K562 (cell line): ENCODE data around the gene DLGAP3. TPM values are rescaled to one million over a fixed set of nuclear protein-coding genes. Genes with fewer than 3 reads are reported as not detected.
A peak's percentile ranks its signal among the peaks of the same experiment; 100 is the strongest.

ENCODE experiments used
- ATAC-seq: fragments of 200-7000 bp; cut with Tn5 transposase; 3 replicates; pipeline ENCODE4 v1.9.1; 2020; ENCODE audit warnings: moderate library complexity
- BruUV-seq: library from RNA; stranded (reverse); fragments of 400-500 nt; replicated peaks from 2 replicates; lab custom pipeline; 2021; lab: Mats Ljungman, UMichigan
- CTCF ChIA-PET: fragments of 300-600 bp; formaldehyde crosslinking; extraction: SDS; loops from one replicate; lab custom pipeline; 2021; ENCODE audit warnings: low intra/inter-chr PET ratio; lab: Yijun Ruan, JAX
- POLR2A ChIA-PET: fragments of 300-600, 350-650 bp; sonication (Branson Sonifier 250); formaldehyde crosslinking; extraction: SDS; loops from one replicate; lab custom pipeline; 2021; ENCODE audit warnings: antibody characterized with exemption, inconsistent platforms; lab: Yijun Ruan, JAX
- DNase-seq, 4 experiments: peaks; one replicate each; pipeline versions ENCODE4 v3.0.0 to v3.0.0-alpha.2; 2011 to 2018; ENCODE audit warnings: low spot score in 3 of 4, mixed read lengths in 3 of 4; ENCODE audit errors: extremely low read depth in 1 of 4
- FAIRE-seq: peaks from 2 replicates; lab custom pipeline; 2011; peaks lifted over from hg19 to GRCh38; lab: Jason Lieb, UNC
- H2AFZ ChIP-seq: 2 replicates; pipeline ENCODE4 v1.6.0; 2011; ENCODE audit warnings: low read depth, low read length, control low read depth, inconsistent platforms
- H3K27ac ChIP-seq: fragments of 200-600 bp; 3 replicates; pipeline ENCODE4 v1.8.0; 2011; ENCODE audit warnings: low read depth, mild to moderate bottlenecking, control low read depth, inconsistent platforms, low read length, moderate library complexity, mixed read lengths; ENCODE audit errors: extremely low read depth
- H3K27me3 ChIP-seq, 2 experiments: fragments of 300-600 bp in 1 of 2; 2 replicates in 1 of 2; 3 replicates in 1 of 2; pipeline versions ENCODE4 v1.6.0 to v1.8.0; 2011; ENCODE audit warnings: inconsistent platforms in 2 of 2, low read length in 2 of 2, mild to moderate bottlenecking in 1 of 2, mixed read lengths in 1 of 2, moderate library complexity in 1 of 2; ENCODE audit not compliant: control insufficient read depth in 2 of 2, insufficient read depth in 2 of 2
- H3K36me3 ChIP-seq: fragments of 300-600 bp; 3 replicates; pipeline ENCODE4 v1.8.0; 2011; ENCODE audit warnings: mild to moderate bottlenecking, low read length, inconsistent platforms; ENCODE audit not compliant: control insufficient read depth, insufficient read depth
- H3K4me1 ChIP-seq, 2 experiments: fragments of 200-600 bp in 1 of 2; replicated peaks in 1 of 2; 2 replicates in 1 of 2; 3 replicates in 1 of 2; pipeline versions ENCODE4 v1.5.1 to v1.8.0; 2011; ENCODE audit warnings: inconsistent platforms in 2 of 2, low read length in 2 of 2, mild to moderate bottlenecking in 1 of 2, mixed read lengths in 1 of 2, moderate library complexity in 1 of 2; ENCODE audit not compliant: control insufficient read depth in 2 of 2, insufficient read depth in 2 of 2
- H3K4me2 ChIP-seq: 2 replicates; pipeline ENCODE4 v1.6.1; 2011; ENCODE audit warnings: low read length, control low read depth, inconsistent platforms, mixed read lengths; ENCODE audit not compliant: insufficient read depth
- H3K4me3 ChIP-seq: fragments of 200-600 bp; sonication (generic), shearing (Covaris generic); 2 replicates; pipeline ENCODE4 v1.5.1; 2016; ENCODE audit warnings: control low read depth, inconsistent platforms
- H3K79me2 ChIP-seq: fragments of 200-600 bp; 3 replicates; pipeline ENCODE4 v1.8.0; 2011; ENCODE audit warnings: low read length, inconsistent platforms; ENCODE audit not compliant: control insufficient read depth, insufficient read depth
- H3K9ac ChIP-seq, 2 experiments: 2 replicates each; pipeline versions ENCODE4 v1.6.0 to v1.6.1; 2011; ENCODE audit warnings: low read depth in 2 of 2, low read length in 2 of 2, control low read depth in 1 of 2, inconsistent platforms in 1 of 2, mild to moderate bottlenecking in 1 of 2, mixed read lengths in 1 of 2; ENCODE audit not compliant: insufficient read depth in 1 of 2
- H3K9me1 ChIP-seq: one replicate; pipeline ENCODE4 v1.6.0; 2011; ENCODE audit warnings: inconsistent platforms, mild to moderate bottlenecking, low read length, moderate library complexity; ENCODE audit not compliant: control insufficient read depth, insufficient read depth
- H3K9me3 ChIP-seq: replicated peaks from 2 replicates; pipeline ENCODE4 v1.5.1; 2011; ENCODE audit warnings: low read depth, low read length, inconsistent platforms; ENCODE audit not compliant: control insufficient read depth, insufficient read depth
- H4K20me1 ChIP-seq: replicated peaks from 2 replicates; pipeline ENCODE4 v1.6.1; 2011; ENCODE audit warnings: low read length, inconsistent platforms, mixed read lengths; ENCODE audit not compliant: control insufficient read depth, insufficient read depth
- FOXJ3 ChIP-seq: sonication (generic); formaldehyde crosslinking; IDR thresholded peaks from 2 replicates; pipeline ENCODE4 v1.4.0; 2020; ENCODE audit warnings: mild to moderate bottlenecking, missing genetic modification reagents
- HNRNPLL ChIP-seq: fragments of 200-400 bp; formaldehyde crosslinking; IDR thresholded peaks from 2 replicates; pipeline ENCODE4 v1.6.1; 2017; ENCODE audit warnings: low read length, low read depth, mild to moderate bottlenecking; ENCODE audit not compliant: poor library complexity, severe bottlenecking
- NFIC ChIP-seq: fragments of 450-650 bp; IDR thresholded peaks from 2 replicates; pipeline ENCODE4 v1.6.1; 2017; ENCODE audit warnings: mild to moderate bottlenecking, inconsistent platforms
- NFIX ChIP-seq: fragments of 250-450 bp; sonication (Bioruptor Pico); IDR thresholded peaks from 2 replicates; pipeline ENCODE4 v1.4.0; 2020; ENCODE audit warnings: low read depth, mild to moderate bottlenecking, moderate library complexity
- PRPF4 ChIP-seq: fragments of 200-400 bp; formaldehyde crosslinking; IDR thresholded peaks from one replicate; pipeline ENCODE4 v1.6.1; 2017; ENCODE audit warnings: low read length, low read depth, mild to moderate bottlenecking; ENCODE audit not compliant: insufficient read depth, poor library complexity, severe bottlenecking
- PTRF ChIP-seq: fragments of 450-650 bp; IDR thresholded peaks from 2 replicates; pipeline ENCODE4 v1.6.1; 2016; ENCODE audit warnings: mild to moderate bottlenecking, missing genetic modification characterization, missing compliant biosample characterization
- USF2 ChIP-seq: sonication (generic); formaldehyde crosslinking; IDR thresholded peaks from 2 replicates; pipeline ENCODE4 v1.5.0; 2020; ENCODE audit warnings: missing genetic modification reagents
- ZBTB17 ChIP-seq: fragments of 450-650 bp; formaldehyde crosslinking; IDR thresholded peaks from 2 replicates; pipeline ENCODE4 v1.4.0; 2020; ENCODE audit warnings: mild to moderate bottlenecking
- ZBTB9 ChIP-seq: fragments of 450-650 bp; formaldehyde crosslinking; IDR thresholded peaks from 2 replicates; pipeline ENCODE4 v1.4.0; 2020; ENCODE audit warnings: mild to moderate bottlenecking, moderate library complexity
- ZNF175 ChIP-seq: fragments of 200-800 bp; sonication (Bioruptor generic); IDR thresholded peaks from 2 replicates; pipeline ENCODE4 v1.6.1; 2016; ENCODE audit warnings: low read depth, mild to moderate bottlenecking, missing genetic modification characterization, missing compliant biosample characterization
- ZNF695 ChIP-seq: fragments of 450-650 bp; formaldehyde crosslinking; IDR thresholded peaks from 2 replicates; pipeline ENCODE4 v1.4.0; 2020; ENCODE audit warnings: mild to moderate bottlenecking, moderate library complexity
- ZNF76 ChIP-seq: fragments of 250-450 bp; sonication (Bioruptor Pico); IDR thresholded peaks from 2 replicates; pipeline ENCODE4 v1.4.0; 2020; ENCODE audit warnings: mild to moderate bottlenecking, moderate library complexity, borderline replicate concordance
- WGBS: fragments of 100-300 bp; shearing (Covaris generic); methylation state at CpG from one replicate; pipeline ENCODE4 v1.1.6; 2016; ENCODE audit warnings: low coverage, mixed read lengths; ENCODE audit not compliant: insufficient coverage; ENCODE audit errors: missing lambda C conversion rate; 5-methylcytosine and 5-hydroxymethylcytosine counted together
- in situ Hi-C: fragments of 300-500 bp; cut with MboI; formaldehyde crosslinking; loops from 4 replicates; pipeline ENCODE4 v1.15.0; 2018; ENCODE audit warnings: inconsistent platforms, mixed read lengths
- intact Hi-C: fragments of 100-400 bp; cut with micrococcal nuclease; formaldehyde crosslinking; loops from 2 replicates; pipeline ENCODE4 v1.14.2; 2022
- polyA plus RNA-seq, 8 experiments: library from polyadenylated mRNA; depleted of rRNA in 4 of 8; stranded (reverse) in 5 of 8; unstranded in 3 of 8; fragments of >200 nt; fragmentation: Nextera tagmentation in 2 of 8; fragmentation: Illumina TruSeq in 1 of 8; extraction: Ambion mirVana in 2 of 8; extraction: Trizol in 1 of 8; gene quantifications; 2 replicates each; pipeline versions ENCODE4 v1.2.1 to v1.2.3, GENCODE V29; 2011 to 2014; ENCODE audit warnings: inconsistent platforms in 1 of 8, missing spikeins in 1 of 8
- total RNA-seq, 7 experiments: library from RNA; depleted of rRNA in 6 of 7; stranded (reverse); fragments of >200 nt in 6 of 7; fragmentation: Illumina TruSeq in 2 of 7; extraction: Trizol in 2 of 7; gene quantifications; 2 replicates each; pipeline versions ENCODE4 v1.2.1 to v1.2.3, GENCODE V29; 2011 to 2021; ENCODE audit warnings: low replicate concordance in 1 of 7
- TF ChIP-seq, protein P1 (sequence below): sonication (generic); formaldehyde crosslinking; IDR thresholded peaks from 2 replicates; pipeline ENCODE4 v1.8.0; 2022; ENCODE audit warnings: mild to moderate bottlenecking, missing genetic modification reagents

The DLGAP3 gene
- total and polyA plus RNA-seq, 9 of the 15 experiments (the other 6 are each of a cell fraction or from before 2014, with no cell fraction given), result 0.01 to 0.16 (median 0.07) TPM; not detected in 6

DNA sequence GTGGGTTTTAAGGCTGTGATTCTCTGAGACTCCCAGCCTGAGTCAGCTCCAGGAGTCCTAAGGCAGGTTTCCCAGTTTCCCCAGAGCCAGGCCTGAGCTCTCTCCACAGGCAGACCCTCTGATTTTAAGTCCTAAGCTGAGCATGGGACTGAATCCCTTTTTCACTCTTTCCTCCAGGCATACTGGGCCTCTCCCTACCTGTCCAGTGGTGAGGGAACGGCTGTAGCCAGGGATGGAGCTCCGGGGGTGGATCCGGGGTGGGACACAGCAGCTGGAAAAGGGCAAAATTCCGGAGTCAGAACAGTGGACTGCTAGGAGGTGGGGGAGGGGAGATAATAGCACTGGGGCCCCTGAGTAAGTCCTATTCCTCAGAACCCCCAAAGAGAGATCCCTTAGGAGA lies 30.0 kb downstream of the DLGAP3 start (continued):
- TF ChIP-seq FOXJ3 (no peak), ZBTB9 (CRISPR knock-in tag) (no peak), ZBTB17 (CRISPR knock-in tag) (no peak)

- Histone ChIP-seq H3K4me1 (no peaks in the 10 kb centered on the region), H3K9ac (no peak overlapping the region), H4K20me1 (peaks cover 3% of the 10 kb centered on the region; the same call in 1 of the 2 replicates), H3K4me2 (no peak overlapping the region), H3K36me3 (no peaks in the 10 kb centered on the region), H3K79me2 (no peaks in the 10 kb centered on the region), H3K9me3 (no peaks in the 10 kb centered on the region), H2AFZ (no peak overlapping the region), H3K27ac (no peak overlapping the region), H3K27me3 (peaks cover 36% of the 10 kb centered on the region in 2 experiments), H3K9me1 (no peaks in the 10 kb centered on the region), H3K4me3 (no peak overlapping the region)
- no peak for ATAC-seq
- no peak for DNase-seq
- no TSS peak for BruUV-seq
- POLR2A ChIA-PET, result interaction anchor here (1.8 kb wide), 1 partner anchor 10 kb away, joined by 4 read pairs; no protein-coding TSS in a partner anchor
- CTCF ChIA-PET, result no interaction called here
- peak; percentile 95 for TF ChIP-seq NFIC
- TF ChIP-seq NFIX (CRISPR knock-in tag), result peak; percentile 79
- no peak for TF ChIP-seq ZNF76
- TF ChIP-seq ZNF695 (CRISPR knock-in tag), result no peak
- no peak for TF ChIP-seq PTRF (tag)
- TF ChIP-seq, protein P1, sequence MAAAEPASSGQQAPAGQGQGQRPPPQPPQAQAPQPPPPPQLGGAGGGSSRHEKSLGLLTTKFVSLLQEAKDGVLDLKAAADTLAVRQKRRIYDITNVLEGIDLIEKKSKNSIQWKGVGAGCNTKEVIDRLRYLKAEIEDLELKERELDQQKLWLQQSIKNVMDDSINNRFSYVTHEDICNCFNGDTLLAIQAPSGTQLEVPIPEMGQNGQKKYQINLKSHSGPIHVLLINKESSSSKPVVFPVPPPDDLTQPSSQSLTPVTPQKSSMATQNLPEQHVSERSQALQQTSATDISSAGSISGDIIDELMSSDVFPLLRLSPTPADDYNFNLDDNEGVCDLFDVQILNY (CRISPR knock-in tag), result no peak
- TF ChIP-seq USF2 (CRISPR knock-in tag), result no peak
- TF ChIP-seq PRPF4, result no peak
- TF ChIP-seq ZNF175 (CRISPR knock-in tag), result no peak
- TF ChIP-seq HNRNPLL, result no peak
- intact Hi-C loops, result no loop called here
- 0% methylated on average over 2 of the region's 2 CpGs for WGBS
- FAIRE-seq, result no peak
- in situ Hi-C loops, result no loop called here
Measured at GRCh38 chr1:34898330-34898761, 31.1 kb downstream of the DLGAP3 start.
